Stimulated activated effector memory CD8-positive, alpha-beta T cell treated with anti-CD3 and anti-CD28 coated beads, Interleukin-12 subunit alpha, Interleukin-12 subunit beta, amount 100 ng/mL, for 72 hours (primary cell): ENCODE data around the gene ARHGEF28.

Experiments
- ATAC-seq: fragments of 150-1000 bp; cut with Tn5 transposase; 2 replicates; pipeline ENCODE4 v1.10.0; 2021
- DNase-seq, 2 donors: peaks; one replicate each; pipeline ENCODE4 v3.0.0; 2021 to 2022; ENCODE audit warnings: low spot score in 2 of 2
- H3K27ac Mint-ChIP-seq: one replicate; pipeline ENCODE4 v1.8.0; 2022; ENCODE audit warnings: mild to moderate bottlenecking, mixed read lengths
- H3K36me3 Mint-ChIP-seq: one replicate; pipeline ENCODE4 v1.8.0; 2022; ENCODE audit warnings: mild to moderate bottlenecking, mixed read lengths
- H3K4me1 Mint-ChIP-seq: one replicate; pipeline ENCODE4 v1.8.0; 2022; ENCODE audit warnings: mixed read lengths
- H3K4me3 Mint-ChIP-seq: one replicate; pipeline ENCODE4 v1.8.0; 2022; ENCODE audit warnings: mild to moderate bottlenecking, mixed read lengths
- H3K9me3 Mint-ChIP-seq: one replicate; pipeline ENCODE4 v1.8.0; 2022; ENCODE audit warnings: mixed read lengths

Gene ARHGEF28

DNA sequence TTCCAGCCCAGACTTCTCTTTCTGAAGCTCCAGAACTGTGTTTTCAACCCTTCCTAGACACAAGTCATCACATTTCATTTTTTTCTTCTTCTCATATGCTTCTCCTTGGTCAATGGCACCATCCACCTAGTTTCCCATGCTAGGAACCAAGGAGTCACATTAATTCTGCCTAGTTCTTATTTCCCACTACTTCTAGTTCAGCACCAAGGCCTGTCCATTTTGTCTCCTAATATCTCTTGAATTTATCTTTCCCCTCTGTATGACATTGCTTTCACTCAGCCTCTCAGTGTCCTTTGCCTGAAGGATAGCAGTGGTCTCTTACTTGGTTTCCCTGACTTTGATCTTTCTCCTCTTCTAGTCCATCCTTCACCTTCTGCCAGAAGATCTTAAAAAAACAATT, 38.8 kb downstream of the ARHGEF28 start:
- no peaks in the 10 kb centered on the region for H3K9me3 Mint-ChIP-seq
- DNase-seq, result no peak
- no peak overlapping the region for H3K4me3 Mint-ChIP-seq

DNA sequence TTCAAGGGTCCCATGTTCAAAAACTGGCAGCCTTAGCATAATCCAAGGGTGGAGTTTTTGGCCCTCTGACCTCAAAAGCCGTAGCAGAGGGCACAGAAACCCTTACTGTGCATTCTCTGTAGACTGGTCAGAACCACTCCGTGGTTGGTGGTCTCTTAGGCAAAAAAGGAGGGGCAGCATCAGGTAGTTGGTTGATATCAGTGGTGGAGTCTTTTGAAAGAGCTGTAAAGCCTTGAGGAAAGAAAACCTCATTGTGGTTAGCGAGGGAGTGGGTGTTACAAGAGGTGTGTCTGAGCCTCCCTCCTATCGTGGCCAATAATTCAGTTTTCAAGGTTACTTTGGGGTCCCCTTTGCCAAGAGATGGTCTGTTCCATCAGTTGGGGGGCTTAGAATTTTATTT, 40.9 kb downstream of the ARHGEF28 start:
- Mint-ChIP-seq H3K27ac (no peak overlapping the region), H3K9me3 (no peaks in the 10 kb centered on the region), H3K4me3 (no peak overlapping the region), H3K4me1 (peaks cover 9% of the 10 kb centered on the region), H3K36me3 (no peaks in the 10 kb centered on the region)
- DNase-seq (no peak), ATAC-seq (peak; percentile 19)

More for the DNA sequence above, 38.8 kb downstream of the ARHGEF28 start:
- Mint-ChIP-seq H3K36me3 (no peaks in the 10 kb centered on the region), H3K4me1 (peaks cover 9% of the 10 kb centered on the region), H3K27ac (no peak overlapping the region)
- ATAC-seq, result no peak

DNA sequence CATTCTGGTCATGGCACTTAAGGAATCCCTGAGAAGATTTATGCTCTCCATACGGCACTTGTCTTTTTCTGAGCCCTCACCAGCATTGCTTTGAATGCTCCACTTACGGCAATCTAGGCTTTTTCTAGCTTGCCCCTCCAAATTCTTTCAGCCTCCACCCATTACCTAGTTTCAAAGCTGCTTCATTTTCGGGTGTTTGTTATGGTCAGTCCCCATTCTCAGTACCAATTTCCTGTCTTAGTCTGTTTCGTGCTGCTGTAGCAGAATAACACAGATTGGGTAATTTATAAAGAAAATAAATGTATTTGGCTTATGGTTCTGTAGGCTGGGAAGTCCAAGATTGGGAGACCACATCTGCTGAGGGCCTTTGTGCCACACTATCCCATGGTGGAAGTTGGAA, 42.0 kb downstream of the ARHGEF28 start:
- Mint-ChIP-seq H3K4me3 (no peak overlapping the region), H3K27ac (no peak overlapping the region), H3K36me3 (no peaks in the 10 kb centered on the region), H3K9me3 (no peaks in the 10 kb centered on the region), H3K4me1 (peaks cover 9% of the 10 kb centered on the region)
- no peak for ATAC-seq
- no peak for DNase-seq

DNA sequence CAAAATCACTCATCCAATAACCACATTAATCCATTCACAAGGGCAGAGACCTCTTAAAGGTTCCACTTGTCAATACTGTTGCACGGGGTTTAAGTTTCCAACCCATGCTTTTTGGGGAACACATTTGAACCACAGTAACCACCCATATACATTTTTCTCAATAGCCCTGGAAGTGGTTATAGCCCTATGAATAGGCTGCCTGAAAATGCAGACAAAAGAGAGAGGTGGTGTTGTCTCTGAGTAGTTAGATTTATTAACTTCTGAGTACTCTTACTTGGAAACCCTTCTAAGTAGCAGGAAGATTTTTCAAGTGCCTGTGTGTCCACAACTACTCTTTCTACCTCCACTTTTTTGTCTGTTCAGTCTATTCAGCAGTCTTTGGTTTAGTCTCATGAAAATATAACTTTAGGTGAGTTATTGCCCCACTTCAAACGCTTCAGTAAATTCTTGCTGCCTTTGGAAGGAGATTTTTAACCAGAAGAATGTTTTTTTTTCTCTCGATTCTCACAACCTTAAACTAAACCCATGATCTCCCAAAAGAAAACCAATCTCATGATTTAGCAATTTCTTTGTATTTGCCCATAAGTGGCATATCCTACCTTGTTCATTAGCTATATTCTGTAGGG, 42.6 kb downstream of the ARHGEF28 start:
- no peak for DNase-seq
- no peaks in the 10 kb centered on the region for H3K9me3 Mint-ChIP-seq
- H3K27ac Mint-ChIP-seq, result no peak overlapping the region
- H3K36me3 Mint-ChIP-seq, result no peaks in the 10 kb centered on the region
- peaks cover 9% of the 10 kb centered on the region for H3K4me1 Mint-ChIP-seq
- no peak overlapping the region for H3K4me3 Mint-ChIP-seq
- ATAC-seq, result peak; percentile 55

DNA sequence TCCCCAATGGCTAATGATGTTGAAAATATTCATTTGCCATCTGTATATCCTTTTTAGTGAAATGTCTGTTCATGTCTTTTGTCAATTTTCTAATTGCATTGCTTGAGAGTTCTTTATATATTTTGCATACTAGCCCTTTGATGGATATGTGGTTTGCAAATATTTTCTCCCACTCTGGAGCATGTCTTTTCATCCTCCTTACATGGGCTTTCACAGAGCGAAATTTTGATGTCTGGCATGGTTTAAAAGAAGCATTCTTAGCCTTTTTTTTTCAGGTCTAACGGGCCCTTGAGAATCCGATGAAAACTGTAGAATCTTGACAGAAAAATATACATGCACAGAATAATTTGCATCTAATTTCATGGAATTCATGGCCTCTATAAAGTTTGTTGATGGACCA, 44.7 kb downstream of the ARHGEF28 start:
- Mint-ChIP-seq H3K4me1 (peaks cover 9% of the 10 kb centered on the region), H3K4me3 (no peak overlapping the region), H3K9me3 (no peaks in the 10 kb centered on the region), H3K27ac (no peak overlapping the region), H3K36me3 (no peaks in the 10 kb centered on the region)
- no peak for ATAC-seq
- no peak for DNase-seq

DNA sequence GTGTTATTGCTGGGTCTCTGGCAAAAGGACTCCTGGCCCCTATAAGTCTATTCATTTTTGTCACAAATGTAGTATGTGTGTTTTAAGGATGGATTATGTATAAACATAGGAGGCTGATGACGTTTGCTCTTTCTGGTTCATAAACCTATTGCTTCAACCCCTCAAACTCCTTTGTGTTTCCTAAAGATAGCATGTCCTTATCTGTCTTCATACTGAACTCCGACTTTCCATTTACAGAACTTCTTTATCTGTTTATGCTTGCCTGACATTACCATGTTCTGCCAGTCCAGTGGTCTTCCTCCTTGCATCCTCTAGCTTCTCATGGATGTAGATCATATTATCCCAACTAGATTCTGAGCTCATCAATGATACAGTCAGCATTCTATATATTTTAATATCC, 46.1 kb downstream of the ARHGEF28 start:
- no peak overlapping the region for H3K27ac Mint-ChIP-seq
- H3K4me1 Mint-ChIP-seq, result peaks cover under 1% of the 10 kb centered on the region
- no peaks in the 10 kb centered on the region for H3K9me3 Mint-ChIP-seq

DNA sequence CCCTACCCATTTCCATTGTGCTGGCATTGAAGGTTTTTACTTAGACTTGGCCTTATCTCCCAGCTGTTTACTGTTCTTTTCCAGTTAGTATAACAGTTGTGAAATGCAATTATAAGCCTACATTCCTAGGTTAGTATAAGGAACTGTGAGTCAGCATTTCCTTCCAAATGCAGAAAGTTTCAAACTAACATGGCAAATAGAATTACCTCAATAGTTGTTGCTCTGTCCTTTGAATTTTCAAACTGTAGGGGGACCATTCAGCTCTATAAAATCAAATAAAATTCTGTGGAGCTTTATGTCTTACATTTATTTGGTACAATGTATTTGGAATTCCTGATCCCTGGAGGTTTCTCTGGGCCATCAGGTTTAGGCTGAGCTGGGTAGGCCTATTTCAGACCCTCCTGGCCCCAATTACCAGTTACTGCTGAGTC, 47.2 kb downstream of the ARHGEF28 start:
- no peaks in the 10 kb centered on the region for H3K9me3 Mint-ChIP-seq
- H3K4me3 Mint-ChIP-seq, result no peak overlapping the region
- no peak for DNase-seq
- H3K36me3 Mint-ChIP-seq, result no peaks in the 10 kb centered on the region
- H3K27ac Mint-ChIP-seq, result no peak overlapping the region
- no peak for ATAC-seq
- no peaks in the 10 kb centered on the region for H3K4me1 Mint-ChIP-seq

More for the DNA sequence above, 46.1 kb downstream of the ARHGEF28 start:
- DNase-seq, result no peak
- Mint-ChIP-seq H3K36me3 (no peaks in the 10 kb centered on the region), H3K4me3 (no peak overlapping the region)
- ATAC-seq, result no peak

DNA sequence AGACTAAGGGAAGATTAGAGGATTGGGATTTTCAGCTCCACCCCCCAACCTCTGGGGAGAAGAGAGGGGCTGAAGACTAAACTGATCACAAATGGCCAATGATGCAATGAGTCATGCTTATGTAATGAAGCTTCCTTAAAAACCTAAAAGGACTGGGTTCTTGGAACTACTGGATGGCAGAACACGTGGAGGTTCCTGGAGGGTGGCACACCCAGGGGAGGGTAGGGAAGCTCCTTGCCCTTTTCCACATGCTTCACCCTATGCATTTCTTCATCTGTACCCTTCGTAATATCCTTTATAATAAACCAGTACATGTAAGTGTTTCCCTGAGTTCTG, 48.6 kb downstream of the ARHGEF28 start:
- no peaks in the 10 kb centered on the region for H3K4me1 Mint-ChIP-seq
- no peak for ATAC-seq

DNA sequence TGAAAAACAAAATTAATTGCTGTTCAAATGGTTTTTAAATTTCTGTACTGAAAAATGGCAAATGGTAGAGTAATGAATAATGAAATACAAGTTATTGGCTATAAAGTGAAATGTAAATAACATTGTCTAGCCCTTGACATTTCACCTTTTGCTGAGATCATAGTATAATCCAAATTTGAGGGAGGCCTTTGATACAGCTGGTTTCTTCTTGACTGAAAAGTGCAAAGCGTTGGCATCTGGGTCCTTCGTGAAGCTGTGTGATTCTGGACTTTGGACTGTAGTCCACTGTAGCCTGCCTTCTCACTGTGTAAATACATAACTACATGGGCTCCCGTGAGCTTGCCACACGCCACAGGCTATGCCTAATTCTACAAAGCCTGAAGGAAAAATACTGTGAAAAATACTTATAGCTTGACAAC, 52.3 kb downstream of the ARHGEF28 start:
- no peak for ATAC-seq
- Mint-ChIP-seq H3K36me3 (no peaks in the 10 kb centered on the region), H3K9me3 (no peaks in the 10 kb centered on the region), H3K4me3 (no peak overlapping the region), H3K27ac (no peak overlapping the region), H3K4me1 (no peaks in the 10 kb centered on the region)
- DNase-seq, result no peak

More for the DNA sequence above, 48.6 kb downstream of the ARHGEF28 start:
- H3K4me3 Mint-ChIP-seq, result no peak overlapping the region
- no peak for DNase-seq
- no peaks in the 10 kb centered on the region for H3K36me3 Mint-ChIP-seq
- H3K27ac Mint-ChIP-seq, result no peak overlapping the region
- H3K9me3 Mint-ChIP-seq, result no peaks in the 10 kb centered on the region

DNA sequence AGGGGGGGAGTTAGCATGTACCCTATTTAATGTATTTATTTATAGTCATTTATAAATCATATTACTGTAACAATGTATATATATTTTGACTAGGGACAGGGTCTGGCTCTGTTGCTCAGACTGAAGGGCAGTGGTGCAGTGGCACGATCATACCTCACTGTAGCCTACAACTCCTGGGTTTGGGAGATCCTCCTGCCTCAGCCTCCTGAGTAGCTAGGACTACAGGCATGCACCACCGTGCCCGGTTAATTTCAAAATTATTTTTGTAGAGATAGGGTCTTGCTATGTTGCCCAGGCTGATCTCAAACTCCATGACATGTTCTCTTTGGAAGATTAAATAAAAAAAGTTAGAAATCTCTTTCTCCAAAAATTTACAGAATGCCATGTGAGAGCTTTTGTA, 52.8 kb downstream of the ARHGEF28 start:
- H3K4me3 Mint-ChIP-seq, result no peak overlapping the region
- H3K27ac Mint-ChIP-seq, result no peak overlapping the region
- no peak for ATAC-seq
- H3K9me3 Mint-ChIP-seq, result no peaks in the 10 kb centered on the region
- DNase-seq, result no peak
- H3K36me3 Mint-ChIP-seq, result no peaks in the 10 kb centered on the region
- no peaks in the 10 kb centered on the region for H3K4me1 Mint-ChIP-seq

DNA sequence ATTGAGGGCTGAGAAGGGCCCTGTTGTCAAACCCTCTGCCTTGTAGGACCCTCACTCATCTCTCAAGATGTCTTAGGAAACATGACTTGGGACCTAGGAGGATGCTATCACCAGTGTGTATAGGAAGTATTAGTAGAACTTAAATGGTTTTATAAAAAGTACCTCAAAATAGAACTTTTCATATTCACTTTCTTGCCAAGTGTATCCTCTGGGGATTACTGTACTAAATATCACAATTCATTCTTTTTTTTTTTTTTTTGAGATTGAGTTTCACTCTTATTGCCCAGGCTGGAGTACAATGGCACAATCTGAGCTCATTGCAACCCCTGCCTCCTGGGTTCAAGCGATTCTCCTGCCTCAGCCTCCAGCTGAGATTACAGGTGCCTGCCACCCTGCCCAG, 56.2 kb downstream of the ARHGEF28 start:
- no peak for ATAC-seq
- Mint-ChIP-seq H3K36me3 (no peaks in the 10 kb centered on the region), H3K4me1 (no peaks in the 10 kb centered on the region), H3K4me3 (no peak overlapping the region), H3K27ac (no peak overlapping the region), H3K9me3 (no peaks in the 10 kb centered on the region)
- no peak for DNase-seq

DNA sequence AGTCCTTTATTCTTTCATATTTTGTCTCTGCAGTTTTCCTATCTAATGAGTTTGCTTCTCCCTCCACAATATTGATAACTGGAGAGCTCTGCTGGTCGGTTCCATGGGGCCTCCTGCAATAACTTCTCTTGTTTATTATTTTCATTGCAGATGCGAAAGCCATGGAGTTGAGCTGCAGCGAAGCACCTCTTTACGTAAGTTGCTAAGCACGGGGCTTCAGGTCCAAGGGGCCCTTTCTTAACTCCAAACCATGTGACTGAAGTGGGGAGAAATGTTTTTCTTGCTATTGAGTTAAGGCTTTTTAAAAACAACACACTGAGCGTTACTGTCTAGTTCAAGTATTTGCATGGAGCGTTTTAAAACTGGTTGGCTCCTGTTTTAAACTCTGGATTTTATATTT, 58.7 kb downstream of the ARHGEF28 start:
- ATAC-seq (no peak), DNase-seq (no peak)
- H3K4me3 Mint-ChIP-seq, result no peak overlapping the region
- H3K9me3 Mint-ChIP-seq, result no peaks in the 10 kb centered on the region
- H3K27ac Mint-ChIP-seq, result no peak overlapping the region
- H3K4me1 Mint-ChIP-seq, result no peaks in the 10 kb centered on the region
- no peaks in the 10 kb centered on the region for H3K36me3 Mint-ChIP-seq

DNA sequence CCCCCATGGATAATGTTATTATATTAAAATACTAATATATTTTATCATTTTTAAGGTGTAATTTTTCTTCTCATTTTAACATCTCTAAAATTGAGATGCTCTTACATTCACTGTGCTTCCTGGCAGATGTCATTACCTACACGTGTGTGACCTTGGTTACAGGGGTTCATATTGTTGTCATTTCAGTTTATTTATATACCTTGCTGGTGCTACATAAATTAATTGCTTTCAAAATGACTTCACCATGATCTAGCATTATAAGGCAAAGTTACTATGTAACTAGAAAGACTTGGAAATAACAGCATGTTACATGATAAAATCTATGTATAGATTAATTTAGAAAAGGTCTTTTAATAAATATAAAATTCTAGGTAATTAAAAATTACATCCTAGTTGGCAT, 60.9 kb downstream of the ARHGEF28 start:
- no peaks in the 10 kb centered on the region for H3K36me3 Mint-ChIP-seq
- no peak for ATAC-seq

DNA sequence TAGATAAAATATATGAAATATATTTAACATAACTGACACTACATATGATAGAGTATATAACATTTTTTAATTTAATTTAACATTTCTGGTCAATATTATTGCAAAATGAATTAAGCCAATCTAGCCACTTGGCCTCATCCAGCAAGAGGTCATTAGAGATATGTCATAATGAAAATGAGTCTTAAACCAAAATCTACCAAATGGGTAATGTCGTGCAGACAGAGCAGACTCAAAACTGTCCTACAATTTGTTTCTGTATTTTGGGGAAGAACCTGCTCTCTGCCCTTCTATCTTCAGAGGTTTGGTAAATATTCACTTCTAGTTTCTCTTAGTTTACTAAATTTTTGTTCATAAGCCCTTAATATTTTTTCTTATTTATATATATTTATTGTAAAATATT, 61.4 kb downstream of the ARHGEF28 start:
- H3K4me1 Mint-ChIP-seq, result no peaks in the 10 kb centered on the region
- DNase-seq (no peak), ATAC-seq (no peak)
- H3K27ac Mint-ChIP-seq, result no peak overlapping the region
- H3K36me3 Mint-ChIP-seq, result no peaks in the 10 kb centered on the region
- no peaks in the 10 kb centered on the region for H3K9me3 Mint-ChIP-seq
- no peak overlapping the region for H3K4me3 Mint-ChIP-seq

More for the DNA sequence above, 60.9 kb downstream of the ARHGEF28 start:
- Mint-ChIP-seq H3K27ac (no peak overlapping the region), H3K9me3 (no peaks in the 10 kb centered on the region), H3K4me3 (no peak overlapping the region), H3K4me1 (no peaks in the 10 kb centered on the region)
- DNase-seq, result no peak

DNA sequence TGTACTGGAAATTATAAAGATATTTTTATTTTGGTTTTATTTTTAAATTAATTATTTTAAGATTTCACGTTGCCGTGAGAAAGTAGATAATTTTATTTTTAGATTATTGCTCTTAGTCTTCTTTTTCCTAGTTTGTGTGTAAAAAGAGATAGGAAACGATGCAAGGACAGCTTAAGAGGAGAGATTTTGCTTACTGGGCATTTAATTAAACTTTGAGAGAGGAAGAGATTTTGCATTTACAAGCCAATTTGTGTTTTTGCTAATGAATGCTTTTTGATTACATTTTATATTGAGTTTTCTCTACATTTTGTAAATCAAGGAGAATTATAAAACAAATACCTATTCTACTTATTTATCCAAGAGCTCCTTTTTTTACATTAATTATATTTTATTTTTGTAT, 64.0 kb downstream of the ARHGEF28 start:
- H3K27ac Mint-ChIP-seq, result no peak overlapping the region
- peaks cover 23% of the 10 kb centered on the region for H3K4me1 Mint-ChIP-seq
- no peaks in the 10 kb centered on the region for H3K9me3 Mint-ChIP-seq

DNA sequence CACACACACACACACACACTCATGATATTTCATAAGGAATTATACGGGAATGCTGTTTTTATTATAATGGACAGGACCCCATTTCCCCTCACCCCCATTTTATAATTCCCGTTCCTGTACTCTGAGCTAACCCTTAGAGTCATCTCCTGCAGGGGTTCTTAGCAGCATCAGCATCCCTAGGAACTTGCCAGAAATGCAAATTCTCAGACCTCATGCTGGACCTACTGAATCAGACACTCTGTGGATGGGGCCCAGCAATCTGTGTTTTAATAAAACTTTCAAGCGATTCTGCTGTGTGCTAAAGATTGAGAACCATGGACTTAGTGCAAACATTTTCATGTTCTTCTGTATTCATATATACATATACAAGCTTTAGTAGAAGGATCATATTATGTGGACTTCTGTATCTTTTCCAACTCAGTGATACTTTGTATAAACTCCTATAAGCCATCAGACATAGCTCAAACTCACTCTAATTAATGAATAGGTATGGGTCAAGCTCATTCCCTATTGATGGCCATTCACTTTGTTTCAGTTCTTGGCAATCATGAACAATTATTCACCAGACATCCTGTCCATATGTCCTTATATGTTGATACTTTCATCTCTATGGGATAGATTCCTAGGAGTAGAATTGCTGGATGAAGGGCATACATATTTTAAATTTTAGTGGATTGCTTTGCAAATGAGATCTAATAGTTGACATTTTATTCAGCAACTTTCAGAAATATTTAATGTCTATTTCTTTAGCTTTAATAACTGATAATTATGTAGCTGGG, 65.5 kb downstream of the ARHGEF28 start:
- DNase-seq (no peak), ATAC-seq (no peak)
- Mint-ChIP-seq H3K9me3 (no peaks in the 10 kb centered on the region), H3K4me1 (peaks cover 30% of the 10 kb centered on the region), H3K27ac (no peak overlapping the region), H3K36me3 (no peaks in the 10 kb centered on the region), H3K4me3 (no peak overlapping the region)

More for the DNA sequence above, 64.0 kb downstream of the ARHGEF28 start:
- no peak overlapping the region for H3K4me3 Mint-ChIP-seq
- ATAC-seq (no peak), DNase-seq (no peak)
- H3K36me3 Mint-ChIP-seq, result no peaks in the 10 kb centered on the region
